Cardiac muscle cell (in vitro differentiated cells and primary cell): ENCODE results near the gene AGBL3. TPM values are rescaled to one million over a fixed set of nuclear protein-coding genes. Genes with fewer than 3 reads are reported as not detected.

ENCODE experiments used
- DNase-seq, 2 donors: peaks; one replicate each; pipeline versions ENCODE4 v3.0.0 to v3.0.0-alpha.2; 2010 to 2017; ENCODE audit warnings: low read depth in 1 of 2, low spot score in 1 of 2
- H3K27ac ChIP-seq: fragments of 200-600 bp; sonication (generic); 2 replicates; pipeline ENCODE4 v1.5.1; 2016
- H3K27me3 ChIP-seq: fragments of 200-600 bp; sonication (generic); 2 replicates; pipeline ENCODE4 v1.6.0; 2016; ENCODE audit warnings: control low read depth
- H3K36me3 ChIP-seq: fragments of 200-600 bp; sonication (generic); 2 replicates; pipeline ENCODE4 v1.5.1; 2016; ENCODE audit warnings: control low read depth
- H3K4me1 ChIP-seq: fragments of 200-600 bp; sonication (generic); 2 replicates; pipeline ENCODE4 v1.8.1; 2017; ENCODE audit warnings: low read depth, mild to moderate bottlenecking, mixed run types
- H3K4me3 ChIP-seq: fragments of 200-600 bp; sonication (generic); 2 replicates; pipeline ENCODE4 v1.5.1; 2016; ENCODE audit warnings: mild to moderate bottlenecking
- H3K9me3 ChIP-seq: fragments of 200-600 bp; sonication (generic); 2 replicates; pipeline ENCODE4 v1.5.1; 2017; ENCODE audit warnings: low read depth, mild to moderate bottlenecking, control low read depth
- polyA plus RNA-seq: library from polyadenylated mRNA; unstranded; fragments of >200 nt; fragmentation: Nextera tagmentation; extraction: Ambion mirVana; gene quantifications from 2 replicates; pipeline ENCODE4 v1.2.1, GENCODE V29; 2016
- total RNA-seq: library from RNA; depleted of rRNA; stranded (reverse); fragments of >200 nt; gene quantifications from 2 replicates; pipeline ENCODE4 v1.2.3, GENCODE V29; 2016
- TF ChIP-seq, protein P1 (sequence below): IDR thresholded peaks from 2 replicates; pipeline ENCODE4 v1.5.1; 2012; ENCODE audit warnings: low read depth, mild to moderate bottlenecking, low read length

AGBL3 gene
- total and polyA plus RNA-seq, 2 experiments from 2014 or later, result 1.7 to 3.8 TPM

- no peak overlapping the region for H3K4me3 ChIP-seq
- H3K9me3 ChIP-seq, result no peaks in the 10 kb centered on the region
- no peak overlapping the region for H3K27ac ChIP-seq
- TF ChIP-seq, protein P1, sequence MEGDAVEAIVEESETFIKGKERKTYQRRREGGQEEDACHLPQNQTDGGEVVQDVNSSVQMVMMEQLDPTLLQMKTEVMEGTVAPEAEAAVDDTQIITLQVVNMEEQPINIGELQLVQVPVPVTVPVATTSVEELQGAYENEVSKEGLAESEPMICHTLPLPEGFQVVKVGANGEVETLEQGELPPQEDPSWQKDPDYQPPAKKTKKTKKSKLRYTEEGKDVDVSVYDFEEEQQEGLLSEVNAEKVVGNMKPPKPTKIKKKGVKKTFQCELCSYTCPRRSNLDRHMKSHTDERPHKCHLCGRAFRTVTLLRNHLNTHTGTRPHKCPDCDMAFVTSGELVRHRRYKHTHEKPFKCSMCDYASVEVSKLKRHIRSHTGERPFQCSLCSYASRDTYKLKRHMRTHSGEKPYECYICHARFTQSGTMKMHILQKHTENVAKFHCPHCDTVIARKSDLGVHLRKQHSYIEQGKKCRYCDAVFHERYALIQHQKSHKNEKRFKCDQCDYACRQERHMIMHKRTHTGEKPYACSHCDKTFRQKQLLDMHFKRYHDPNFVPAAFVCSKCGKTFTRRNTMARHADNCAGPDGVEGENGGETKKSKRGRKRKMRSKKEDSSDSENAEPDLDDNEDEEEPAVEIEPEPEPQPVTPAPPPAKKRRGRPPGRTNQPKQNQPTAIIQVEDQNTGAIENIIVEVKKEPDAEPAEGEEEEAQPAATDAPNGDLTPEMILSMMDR, result no peak
- DNase-seq, result no peak
- no peaks in the 10 kb centered on the region for H3K36me3 ChIP-seq
- H3K4me1 ChIP-seq, result no peaks in the 10 kb centered on the region
- no peaks in the 10 kb centered on the region for H3K27me3 ChIP-seq
Measured at GRCh38 chr7:135151132-135151531, 164.8 kb downstream of the AGBL3 start.

- no peaks in the 10 kb centered on the region for H3K27me3 ChIP-seq
- no peaks in the 10 kb centered on the region for H3K36me3 ChIP-seq
- no peak overlapping the region for H3K27ac ChIP-seq
- H3K4me3 ChIP-seq, result no peak overlapping the region
- DNase-seq, result no peak
- no peaks in the 10 kb centered on the region for H3K9me3 ChIP-seq
- TF ChIP-seq, protein P1, result no peak
- H3K4me1 ChIP-seq, result no peaks in the 10 kb centered on the region
Measured at GRCh38 chr7:135151533-135151932, 165.2 kb downstream of the AGBL3 start.

GRCh38 chr7:135152442-135152841, 166.1 kb downstream of the AGBL3 start:
- Histone ChIP-seq H3K27ac (no peak overlapping the region), H3K9me3 (no peaks in the 10 kb centered on the region), H3K4me3 (no peak overlapping the region), H3K36me3 (no peaks in the 10 kb centered on the region), H3K27me3 (no peaks in the 10 kb centered on the region), H3K4me1 (no peaks in the 10 kb centered on the region)
- DNase-seq, result no peak
- TF ChIP-seq, protein P1, result no peak

DNA sequence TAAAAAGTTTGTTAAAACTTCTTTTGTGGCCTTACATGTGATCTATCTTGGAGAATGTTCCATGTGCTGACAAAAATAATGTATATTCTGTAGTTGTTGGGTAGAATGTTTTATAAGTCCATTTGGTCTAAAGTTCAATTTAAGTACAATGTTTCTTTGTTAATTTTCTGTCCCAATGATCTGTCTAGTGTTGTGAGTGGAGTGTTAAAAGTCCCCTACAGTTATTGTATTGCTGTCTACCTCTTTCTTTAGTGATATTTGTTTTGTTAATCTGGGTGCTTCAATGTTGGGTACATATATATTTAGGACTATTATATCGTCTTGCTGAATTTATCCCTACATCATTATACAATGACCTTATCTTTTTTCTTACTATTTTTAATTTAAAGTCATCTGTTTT, 168.4 kb downstream of the AGBL3 start:
- no peak for DNase-seq
- Histone ChIP-seq H3K4me3 (no peak overlapping the region), H3K27me3 (no peaks in the 10 kb centered on the region), H3K36me3 (no peaks in the 10 kb centered on the region), H3K4me1 (no peaks in the 10 kb centered on the region), H3K9me3 (no peaks in the 10 kb centered on the region), H3K27ac (no peak overlapping the region)
- TF ChIP-seq, protein P1, result no peak

- no peaks in the 10 kb centered on the region for H3K27me3 ChIP-seq
- no peak for DNase-seq
- no peaks in the 10 kb centered on the region for H3K36me3 ChIP-seq
- H3K4me3 ChIP-seq, result no peak overlapping the region
- H3K9me3 ChIP-seq, result no peaks in the 10 kb centered on the region
- TF ChIP-seq, protein P1, result no peak
- H3K27ac ChIP-seq, result no peak overlapping the region
- H3K4me1 ChIP-seq, result peaks cover 10% of the 10 kb centered on the region
Measured at GRCh38 chr7:135156290-135156689, 170.0 kb downstream of the AGBL3 start.

DNA sequence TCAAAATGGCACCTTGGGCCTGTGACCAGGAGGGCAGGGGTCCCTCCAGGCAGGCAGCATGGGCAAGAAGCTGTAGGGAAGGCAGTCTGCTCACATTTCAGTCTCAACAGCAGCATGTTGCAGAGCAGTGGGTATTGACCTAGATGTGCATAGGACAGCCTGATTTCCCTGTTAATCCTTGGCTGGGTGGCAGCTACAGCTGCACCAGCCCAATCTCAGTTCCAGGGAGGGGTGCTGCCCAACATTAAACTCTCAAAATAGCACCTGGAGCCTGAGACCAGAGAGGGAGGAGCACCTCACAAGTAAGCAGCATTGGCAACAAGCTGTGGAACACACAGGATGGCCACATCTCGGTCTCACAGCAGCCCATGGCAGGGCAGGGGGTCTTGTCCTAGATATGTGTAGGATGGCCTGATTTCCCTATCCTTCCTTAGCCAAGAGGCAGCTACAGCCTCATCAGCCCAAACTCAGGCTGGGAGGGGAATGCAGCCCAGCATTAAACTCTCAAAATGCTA, 171.9 kb downstream of the AGBL3 start:
- Histone ChIP-seq H3K36me3 (no peaks in the 10 kb centered on the region), H3K4me1 (peaks cover 10% of the 10 kb centered on the region), H3K27ac (no peak overlapping the region), H3K27me3 (no peaks in the 10 kb centered on the region), H3K9me3 (no peaks in the 10 kb centered on the region), H3K4me3 (no peak overlapping the region)
- TF ChIP-seq, protein P1, result no peak
- DNase-seq, result no peak
